WTC11 (cell line): ENCODE measurements around the gene POU5F2. TPM values are rescaled to one million over a fixed set of nuclear protein-coding genes. Genes with fewer than 3 reads are reported as not detected.

Experiments used
- ATAC-seq: fragments of 200-7000 bp; cut with Tn5 transposase; 2 replicates; pipeline ENCODE4 v1.10.0; 2021; ENCODE audit warnings: mild to moderate bottlenecking, moderate library complexity
- CTCF ChIA-PET: fragments of 300-600 bp; sonication (Branson Sonifier 250); formaldehyde crosslinking; loops from one replicate; lab custom pipeline; 2021; ENCODE audit warnings: antibody characterized with exemption; lab: Charles Lee
- POLR2A ChIA-PET: fragments of 350-600 bp; sonication (Branson Sonifier 250); formaldehyde crosslinking; loops from one replicate; lab custom pipeline; 2021; ENCODE audit warnings: antibody characterized with exemption; lab: Charles Lee
- DNase-seq: peaks from one replicate; pipeline ENCODE4 v3.0.0; 2021; ENCODE audit warnings: low spot score
- H3K27ac Mint-ChIP-seq: 2 replicates; pipeline ENCODE4 v1.8.0; 2021; ENCODE audit warnings: mixed read lengths
- H3K27me3 Mint-ChIP-seq: 2 replicates; pipeline ENCODE4 v1.8.0; 2021; ENCODE audit warnings: low read depth, mild to moderate bottlenecking, moderate library complexity, mixed read lengths
- H3K36me3 Mint-ChIP-seq: 2 replicates; pipeline ENCODE4 v1.8.0; 2021; ENCODE audit warnings: mixed read lengths
- H3K4me1 Mint-ChIP-seq: 2 replicates; pipeline ENCODE4 v1.8.0; 2022; ENCODE audit warnings: mixed read lengths
- H3K4me3 Mint-ChIP-seq: 2 replicates; pipeline ENCODE4 v1.8.0; 2021; ENCODE audit warnings: mild to moderate bottlenecking, moderate library complexity, mixed read lengths
- H3K9me3 Mint-ChIP-seq: 2 replicates; pipeline ENCODE4 v1.8.0; 2021; ENCODE audit warnings: mixed read lengths
- CBFB ChIP-seq: sonication (generic); formaldehyde crosslinking; IDR thresholded peaks from 2 replicates; pipeline ENCODE4 v1.8.1; 2022; ENCODE audit warnings: mild to moderate bottlenecking, low read depth, missing genetic modification reagents
- CREM ChIP-seq: sonication (generic); formaldehyde crosslinking; IDR thresholded peaks from 2 replicates; pipeline ENCODE4 v1.8.1; 2022; ENCODE audit warnings: mild to moderate bottlenecking, missing genetic modification reagents, moderate library complexity
- FOXJ3 ChIP-seq: sonication (generic); formaldehyde crosslinking; IDR thresholded peaks from 2 replicates; pipeline ENCODE4 v1.9.0; 2021; ENCODE audit warnings: missing genetic modification reagents, mild to moderate bottlenecking, borderline replicate concordance
- FOXP1 ChIP-seq: sonication (generic); formaldehyde crosslinking; IDR thresholded peaks from 2 replicates; pipeline ENCODE4 v1.8.0; 2022; ENCODE audit warnings: missing genetic modification reagents, mild to moderate bottlenecking, moderate library complexity, borderline replicate concordance
- KAT7 ChIP-seq: sonication (generic); formaldehyde crosslinking; IDR thresholded peaks from 2 replicates; pipeline ENCODE4 v1.8.1; 2023; ENCODE audit warnings: missing genetic modification reagents, mild to moderate bottlenecking, borderline replicate concordance
- NFATC4 ChIP-seq: fragments of 250-450 bp; sonication (Bioruptor Pico); IDR thresholded peaks from 2 replicates; pipeline ENCODE4 v1.9.0; 2021; ENCODE audit warnings: mild to moderate bottlenecking
- OVOL2 ChIP-seq: fragments of 250-450 bp; sonication (Bioruptor Pico); IDR thresholded peaks from 2 replicates; pipeline ENCODE4 v1.9.0; 2021; ENCODE audit warnings: mild to moderate bottlenecking, borderline replicate concordance
- RELA ChIP-seq: sonication (generic); formaldehyde crosslinking; IDR thresholded peaks from 2 replicates; pipeline ENCODE4 v1.8.1; 2022; ENCODE audit warnings: missing genetic modification reagents, mild to moderate bottlenecking, borderline replicate concordance
- TEAD4 ChIP-seq: sonication (generic); formaldehyde crosslinking; IDR thresholded peaks from 2 replicates; pipeline ENCODE4 v1.8.0; 2022; ENCODE audit warnings: mild to moderate bottlenecking, missing genetic modification reagents
- ZNF317 ChIP-seq: sonication (generic); formaldehyde crosslinking; IDR thresholded peaks from 2 replicates; pipeline ENCODE4 v1.8.1; 2023; ENCODE audit warnings: low read depth, mild to moderate bottlenecking, moderate library complexity, missing genetic modification reagents, borderline replicate concordance
- ZNF423 ChIP-seq: fragments of 250-450 bp; sonication (Bioruptor Pico); IDR thresholded peaks from 2 replicates; pipeline ENCODE4 v2.1.2; 2022; ENCODE audit warnings: mild to moderate bottlenecking, moderate library complexity
- total RNA-seq: library from RNA; stranded (reverse); gene quantifications from 3 replicates; pipeline ENCODE4 v1.2.3, GENCODE V29; 2021
- TF ChIP-seq, protein P1 (sequence below): fragments of 250-450 bp; sonication (Bioruptor Pico); IDR thresholded peaks from 2 replicates; pipeline ENCODE4 v2.1.2; 2022; ENCODE audit warnings: mild to moderate bottlenecking, moderate library complexity
- TF ChIP-seq, protein P2 (sequence below): sonication (generic); formaldehyde crosslinking; IDR thresholded peaks from 2 replicates; pipeline ENCODE4 v1.8.0; 2022; ENCODE audit warnings: mild to moderate bottlenecking, missing genetic modification reagents
- TF ChIP-seq, protein P3 (sequence below): sonication (generic); formaldehyde crosslinking; conservative IDR thresholded peaks from 2 replicates; pipeline ENCODE4 v1.8.1; 2023; ENCODE audit warnings: mild to moderate bottlenecking, low read depth, missing genetic modification reagents, moderate library complexity
- TF ChIP-seq, protein P4 (sequence below): sonication (generic); formaldehyde crosslinking; IDR thresholded peaks from 2 replicates; pipeline ENCODE4 v1.8.0; 2023; ENCODE audit warnings: missing genetic modification reagents, mild to moderate bottlenecking, borderline replicate concordance
- TF ChIP-seq, protein P5 (sequence below): sonication (generic); formaldehyde crosslinking; IDR thresholded peaks from 2 replicates; pipeline ENCODE4 v1.8.0; 2022; ENCODE audit warnings: missing genetic modification reagents
- TF ChIP-seq, protein P6 (sequence below): fragments of 250-450 bp; sonication (Bioruptor Pico); IDR thresholded peaks from 2 replicates; pipeline ENCODE4 v1.9.0; 2021; ENCODE audit warnings: mild to moderate bottlenecking
- TF ChIP-seq, protein P7 (sequence below): sonication (generic); formaldehyde crosslinking; IDR thresholded peaks from 2 replicates; pipeline ENCODE4 v1.8.1; 2023; ENCODE audit warnings: mild to moderate bottlenecking, moderate library complexity, missing genetic modification reagents

Gene POU5F2
- total RNA-seq, 1 experiment from 2014 or later = 0.13 TPM

DNA sequence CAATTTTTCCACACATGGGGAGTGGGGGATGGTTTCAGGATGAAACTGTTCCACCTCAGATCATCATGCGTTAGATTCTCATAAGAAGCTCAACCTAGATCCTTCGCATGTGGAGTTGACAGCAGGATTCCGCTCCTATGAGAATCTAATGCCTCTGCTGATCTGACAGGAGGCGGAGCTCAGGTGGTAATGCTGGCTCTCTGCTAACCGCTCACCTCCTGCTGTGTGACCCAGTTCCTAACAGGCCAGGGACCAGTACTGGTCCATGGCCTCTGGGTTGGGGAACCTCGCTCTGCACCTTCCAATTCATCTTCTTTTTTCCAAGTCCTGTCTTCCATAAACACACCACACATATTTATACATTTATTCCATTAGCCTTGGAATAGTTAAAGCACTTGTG is 33.0 kb downstream of the POU5F2 start:
- no peak for DNase-seq
- H3K4me3 Mint-ChIP-seq = no peak overlapping the region
- H3K4me1 Mint-ChIP-seq = 0 out of 2 replicates have a peak, but pooled peaks cover 3% of the 10 kb centered on the region

More for the DNA sequence above, 33.0 kb downstream of the POU5F2 start:
- Mint-ChIP-seq H3K9me3 (no peaks in the 10 kb centered on the region), H3K27ac (no peak overlapping the region), H3K36me3 (no peaks in the 10 kb centered on the region), H3K27me3 (no peaks in the 10 kb centered on the region)
- peak; percentile 56 for ATAC-seq
- TF ChIP-seq, protein P1, sequence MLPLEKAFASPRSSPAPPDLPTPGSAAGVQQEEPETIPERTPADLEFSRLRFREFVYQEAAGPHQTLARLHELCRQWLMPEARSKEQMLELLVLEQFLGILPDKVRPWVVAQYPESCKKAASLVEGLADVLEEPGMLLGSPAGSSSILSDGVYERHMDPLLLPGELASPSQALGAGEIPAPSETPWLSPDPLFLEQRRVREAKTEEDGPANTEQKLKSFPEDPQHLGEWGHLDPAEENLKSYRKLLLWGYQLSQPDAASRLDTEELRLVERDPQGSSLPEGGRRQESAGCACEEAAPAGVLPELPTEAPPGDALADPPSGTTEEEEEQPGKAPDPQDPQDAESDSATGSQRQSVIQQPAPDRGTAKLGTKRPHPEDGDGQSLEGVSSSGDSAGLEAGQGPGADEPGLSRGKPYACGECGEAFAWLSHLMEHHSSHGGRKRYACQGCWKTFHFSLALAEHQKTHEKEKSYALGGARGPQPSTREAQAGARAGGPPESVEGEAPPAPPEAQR (CRISPR knock-in tag) = no peak
- TF ChIP-seq, protein P2, sequence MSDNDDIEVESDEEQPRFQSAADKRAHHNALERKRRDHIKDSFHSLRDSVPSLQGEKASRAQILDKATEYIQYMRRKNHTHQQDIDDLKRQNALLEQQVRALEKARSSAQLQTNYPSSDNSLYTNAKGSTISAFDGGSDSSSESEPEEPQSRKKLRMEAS (CRISPR knock-in tag) = no peak
- TF ChIP-seq OVOL2 (CRISPR knock-in tag) = no peak
- TF ChIP-seq CREM = no peak
- TF ChIP-seq, protein P3, sequence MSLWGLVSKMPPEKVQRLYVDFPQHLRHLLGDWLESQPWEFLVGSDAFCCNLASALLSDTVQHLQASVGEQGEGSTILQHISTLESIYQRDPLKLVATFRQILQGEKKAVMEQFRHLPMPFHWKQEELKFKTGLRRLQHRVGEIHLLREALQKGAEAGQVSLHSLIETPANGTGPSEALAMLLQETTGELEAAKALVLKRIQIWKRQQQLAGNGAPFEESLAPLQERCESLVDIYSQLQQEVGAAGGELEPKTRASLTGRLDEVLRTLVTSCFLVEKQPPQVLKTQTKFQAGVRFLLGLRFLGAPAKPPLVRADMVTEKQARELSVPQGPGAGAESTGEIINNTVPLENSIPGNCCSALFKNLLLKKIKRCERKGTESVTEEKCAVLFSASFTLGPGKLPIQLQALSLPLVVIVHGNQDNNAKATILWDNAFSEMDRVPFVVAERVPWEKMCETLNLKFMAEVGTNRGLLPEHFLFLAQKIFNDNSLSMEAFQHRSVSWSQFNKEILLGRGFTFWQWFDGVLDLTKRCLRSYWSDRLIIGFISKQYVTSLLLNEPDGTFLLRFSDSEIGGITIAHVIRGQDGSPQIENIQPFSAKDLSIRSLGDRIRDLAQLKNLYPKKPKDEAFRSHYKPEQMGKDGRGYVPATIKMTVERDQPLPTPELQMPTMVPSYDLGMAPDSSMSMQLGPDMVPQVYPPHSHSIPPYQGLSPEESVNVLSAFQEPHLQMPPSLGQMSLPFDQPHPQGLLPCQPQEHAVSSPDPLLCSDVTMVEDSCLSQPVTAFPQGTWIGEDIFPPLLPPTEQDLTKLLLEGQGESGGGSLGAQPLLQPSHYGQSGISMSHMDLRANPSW = no peak
- TF ChIP-seq TEAD4 (CRISPR knock-in tag) = no peak
- no peak for TF ChIP-seq RELA (CRISPR knock-in tag)
- no peak for TF ChIP-seq CBFB (CRISPR knock-in tag)
- TF ChIP-seq, protein P4, sequence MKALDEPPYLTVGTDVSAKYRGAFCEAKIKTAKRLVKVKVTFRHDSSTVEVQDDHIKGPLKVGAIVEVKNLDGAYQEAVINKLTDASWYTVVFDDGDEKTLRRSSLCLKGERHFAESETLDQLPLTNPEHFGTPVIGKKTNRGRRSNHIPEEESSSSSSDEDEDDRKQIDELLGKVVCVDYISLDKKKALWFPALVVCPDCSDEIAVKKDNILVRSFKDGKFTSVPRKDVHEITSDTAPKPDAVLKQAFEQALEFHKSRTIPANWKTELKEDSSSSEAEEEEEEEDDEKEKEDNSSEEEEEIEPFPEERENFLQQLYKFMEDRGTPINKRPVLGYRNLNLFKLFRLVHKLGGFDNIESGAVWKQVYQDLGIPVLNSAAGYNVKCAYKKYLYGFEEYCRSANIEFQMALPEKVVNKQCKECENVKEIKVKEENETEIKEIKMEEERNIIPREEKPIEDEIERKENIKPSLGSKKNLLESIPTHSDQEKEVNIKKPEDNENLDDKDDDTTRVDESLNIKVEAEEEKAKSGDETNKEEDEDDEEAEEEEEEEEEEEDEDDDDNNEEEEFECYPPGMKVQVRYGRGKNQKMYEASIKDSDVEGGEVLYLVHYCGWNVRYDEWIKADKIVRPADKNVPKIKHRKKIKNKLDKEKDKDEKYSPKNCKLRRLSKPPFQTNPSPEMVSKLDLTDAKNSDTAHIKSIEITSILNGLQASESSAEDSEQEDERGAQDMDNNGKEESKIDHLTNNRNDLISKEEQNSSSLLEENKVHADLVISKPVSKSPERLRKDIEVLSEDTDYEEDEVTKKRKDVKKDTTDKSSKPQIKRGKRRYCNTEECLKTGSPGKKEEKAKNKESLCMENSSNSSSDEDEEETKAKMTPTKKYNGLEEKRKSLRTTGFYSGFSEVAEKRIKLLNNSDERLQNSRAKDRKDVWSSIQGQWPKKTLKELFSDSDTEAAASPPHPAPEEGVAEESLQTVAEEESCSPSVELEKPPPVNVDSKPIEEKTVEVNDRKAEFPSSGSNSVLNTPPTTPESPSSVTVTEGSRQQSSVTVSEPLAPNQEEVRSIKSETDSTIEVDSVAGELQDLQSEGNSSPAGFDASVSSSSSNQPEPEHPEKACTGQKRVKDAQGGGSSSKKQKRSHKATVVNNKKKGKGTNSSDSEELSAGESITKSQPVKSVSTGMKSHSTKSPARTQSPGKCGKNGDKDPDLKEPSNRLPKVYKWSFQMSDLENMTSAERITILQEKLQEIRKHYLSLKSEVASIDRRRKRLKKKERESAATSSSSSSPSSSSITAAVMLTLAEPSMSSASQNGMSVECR = no peak
- TF ChIP-seq, protein P5, sequence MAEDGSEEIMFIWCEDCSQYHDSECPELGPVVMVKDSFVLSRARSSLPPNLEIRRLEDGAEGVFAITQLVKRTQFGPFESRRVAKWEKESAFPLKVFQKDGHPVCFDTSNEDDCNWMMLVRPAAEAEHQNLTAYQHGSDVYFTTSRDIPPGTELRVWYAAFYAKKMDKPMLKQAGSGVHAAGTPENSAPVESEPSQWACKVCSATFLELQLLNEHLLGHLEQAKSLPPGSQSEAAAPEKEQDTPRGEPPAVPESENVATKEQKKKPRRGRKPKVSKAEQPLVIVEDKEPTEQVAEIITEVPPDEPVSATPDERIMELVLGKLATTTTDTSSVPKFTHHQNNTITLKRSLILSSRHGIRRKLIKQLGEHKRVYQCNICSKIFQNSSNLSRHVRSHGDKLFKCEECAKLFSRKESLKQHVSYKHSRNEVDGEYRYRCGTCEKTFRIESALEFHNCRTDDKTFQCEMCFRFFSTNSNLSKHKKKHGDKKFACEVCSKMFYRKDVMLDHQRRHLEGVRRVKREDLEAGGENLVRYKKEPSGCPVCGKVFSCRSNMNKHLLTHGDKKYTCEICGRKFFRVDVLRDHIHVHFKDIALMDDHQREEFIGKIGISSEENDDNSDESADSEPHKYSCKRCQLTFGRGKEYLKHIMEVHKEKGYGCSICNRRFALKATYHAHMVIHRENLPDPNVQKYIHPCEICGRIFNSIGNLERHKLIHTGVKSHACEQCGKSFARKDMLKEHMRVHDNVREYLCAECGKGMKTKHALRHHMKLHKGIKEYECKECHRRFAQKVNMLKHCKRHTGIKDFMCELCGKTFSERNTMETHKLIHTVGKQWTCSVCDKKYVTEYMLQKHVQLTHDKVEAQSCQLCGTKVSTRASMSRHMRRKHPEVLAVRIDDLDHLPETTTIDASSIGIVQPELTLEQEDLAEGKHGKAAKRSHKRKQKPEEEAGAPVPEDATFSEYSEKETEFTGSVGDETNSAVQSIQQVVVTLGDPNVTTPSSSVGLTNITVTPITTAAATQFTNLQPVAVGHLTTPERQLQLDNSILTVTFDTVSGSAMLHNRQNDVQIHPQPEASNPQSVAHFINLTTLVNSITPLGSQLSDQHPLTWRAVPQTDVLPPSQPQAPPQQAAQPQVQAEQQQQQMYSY (CRISPR knock-in tag) = no peak
- no peak for TF ChIP-seq ZNF317
- TF ChIP-seq KAT7 (CRISPR knock-in tag) = no peak
- TF ChIP-seq ZNF423 = no peak
- TF ChIP-seq, protein P6, sequence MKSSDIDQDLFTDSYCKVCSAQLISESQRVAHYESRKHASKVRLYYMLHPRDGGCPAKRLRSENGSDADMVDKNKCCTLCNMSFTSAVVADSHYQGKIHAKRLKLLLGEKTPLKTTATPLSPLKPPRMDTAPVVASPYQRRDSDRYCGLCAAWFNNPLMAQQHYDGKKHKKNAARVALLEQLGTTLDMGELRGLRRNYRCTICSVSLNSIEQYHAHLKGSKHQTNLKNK (CRISPR knock-in tag) = no peak
- no peak for TF ChIP-seq FOXP1 (CRISPR knock-in tag)
- no peak for TF ChIP-seq FOXJ3 (CRISPR knock-in tag)
- TF ChIP-seq, protein P7, sequence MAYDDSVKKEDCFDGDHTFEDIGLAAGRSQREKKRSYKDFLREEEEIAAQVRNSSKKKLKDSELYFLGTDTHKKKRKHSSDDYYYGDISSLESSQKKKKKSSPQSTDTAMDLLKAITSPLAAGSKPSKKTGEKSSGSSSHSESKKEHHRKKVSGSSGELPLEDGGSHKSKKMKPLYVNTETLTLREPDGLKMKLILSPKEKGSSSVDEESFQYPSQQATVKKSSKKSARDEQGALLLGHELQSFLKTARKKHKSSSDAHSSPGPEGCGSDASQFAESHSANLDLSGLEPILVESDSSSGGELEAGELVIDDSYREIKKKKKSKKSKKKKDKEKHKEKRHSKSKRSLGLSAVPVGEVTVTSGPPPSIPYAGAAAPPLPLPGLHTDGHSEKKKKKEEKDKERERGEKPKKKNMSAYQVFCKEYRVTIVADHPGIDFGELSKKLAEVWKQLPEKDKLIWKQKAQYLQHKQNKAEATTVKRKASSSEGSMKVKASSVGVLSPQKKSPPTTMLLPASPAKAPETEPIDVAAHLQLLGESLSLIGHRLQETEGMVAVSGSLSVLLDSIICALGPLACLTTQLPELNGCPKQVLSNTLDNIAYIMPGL (CRISPR knock-in tag) = no peak
- TF ChIP-seq NFATC4 (CRISPR knock-in tag) = no peak
- ChIA-PET POLR2A (no interaction called here), CTCF (no interaction called here)
